HCT116 (cell line): ENCODE measurements around the gene RASSF5. TPM values are rescaled to one million over a fixed set of nuclear protein-coding genes. Genes with fewer than 3 reads are reported as not detected.

Experiments
- ATAC-seq: fragments of 200-7000 bp; cut with Tn5 transposase; 2 replicates; pipeline ENCODE4 v1.9.1; 2020; ENCODE audit warnings: mild to moderate bottlenecking, moderate library complexity
- BruUV-seq: library from RNA; stranded (reverse); fragments of 400-500 nt; replicated peaks from 2 replicates; lab custom pipeline; 2021; lab: Mats Ljungman, UMichigan
- CTCF ChIA-PET: fragments of 300-600 bp; sonication (Branson Sonifier 250); formaldehyde crosslinking; loops from one replicate; lab custom pipeline; 2021; ENCODE audit warnings: antibody characterized with exemption; lab: Charles Lee
- POLR2A ChIA-PET: fragments of 300-600, 350-600 bp; sonication (Branson Sonifier 250); formaldehyde crosslinking; loops from one replicate; lab custom pipeline; 2021; ENCODE audit warnings: antibody characterized with exemption; lab: Charles Lee
- RAD21 ChIA-PET, 2 experiments: fragments of 300-600 bp; sonication (Branson Sonifier 250); formaldehyde crosslinking; loops; one replicate each; lab custom pipeline; 2023; ENCODE audit warnings: low total read pairs in 2 of 2; ENCODE audit not compliant: uncharacterized antibody in 2 of 2, unreplicated experiment in 2 of 2, low non-redundant PET in 1 of 2; lab: Charles Lee
- DNase-seq: peaks from one replicate; pipeline ENCODE4 v3.0.0-alpha.2; 2010; ENCODE audit warnings: low read depth, low spot score
- H2AFZ ChIP-seq: fragments of 200-600 bp; shearing (Covaris generic), sonication (generic); 2 replicates; pipeline ENCODE4 v1.6.1; 2017; ENCODE audit warnings: low read depth, mixed run types, mixed read lengths, antibody characterized with exemption, low read length; ENCODE audit not compliant: poor library complexity, severe bottlenecking
- H3K27ac ChIP-seq: 2 replicates; pipeline ENCODE4 v1.5.1; 2012; ENCODE audit warnings: low read depth, low read length
- H3K27me3 ChIP-seq: fragments of 200-600 bp; sonication (generic); 2 replicates; pipeline ENCODE4 v1.6.1; 2016; ENCODE audit warnings: mixed run types, low read length, mixed read lengths; ENCODE audit not compliant: insufficient read depth
- H3K36me3 ChIP-seq, 2 experiments: fragments of 200-500 bp in 1 of 2; fragments of 200-600 bp in 1 of 2; sonication (Bioruptor generic) in 1 of 2; sonication (generic) in 1 of 2; 2 replicates each; pipeline versions ENCODE4 v1.5.1 to v1.6.1; 2014 to 2016; ENCODE audit warnings: low read length in 2 of 2, inconsistent platforms in 1 of 2, mixed read lengths in 1 of 2, mixed run types in 1 of 2; ENCODE audit not compliant: insufficient read depth in 2 of 2, control insufficient read depth in 1 of 2
- H3K4me1 ChIP-seq, 2 experiments: fragments of 200-600 bp in 1 of 2; sonication (generic) in 1 of 2; 2 replicates each; pipeline versions ENCODE4 v1.5.1 to v1.6.1; 2012 to 2017; ENCODE audit warnings: low read length in 2 of 2, inconsistent platforms in 1 of 2, mild to moderate bottlenecking in 1 of 2, mixed read lengths in 1 of 2, mixed run types in 1 of 2, moderate library complexity in 1 of 2; ENCODE audit not compliant: insufficient read depth in 2 of 2, control insufficient read depth in 1 of 2
- H3K4me2 ChIP-seq: fragments of 200-600 bp; sonication (generic); 2 replicates; pipeline ENCODE4 v1.6.1; 2017; ENCODE audit warnings: mixed run types, low read length, mixed read lengths
- H3K4me3 ChIP-seq, 2 experiments: fragments of 200-600 bp in 1 of 2; sonication (generic) in 1 of 2; replicated peaks in 1 of 2; 2 replicates each; pipeline ENCODE4 v1.5.1; 2011 to 2016; ENCODE audit warnings: low read length in 2 of 2, control low read depth in 1 of 2, low read depth in 1 of 2, mild to moderate bottlenecking in 1 of 2, mixed read lengths in 1 of 2, mixed run types in 1 of 2
- H3K79me2 ChIP-seq: fragments of 200-600 bp; sonication (generic); 2 replicates; pipeline ENCODE4 v1.6.1; 2017; ENCODE audit warnings: mild to moderate bottlenecking, mixed run types, low read length, moderate library complexity, mixed read lengths; ENCODE audit not compliant: insufficient read depth
- H3K9ac ChIP-seq: fragments of 200-600 bp; sonication (generic); 2 replicates; pipeline ENCODE4 v1.6.1; 2016; ENCODE audit warnings: low read length, mixed read lengths
- H3K9me2 ChIP-seq: fragments of 200-600 bp; sonication (generic), shearing (Covaris generic); 2 replicates; pipeline ENCODE4 v1.6.1; 2017; ENCODE audit warnings: mixed run types, mild to moderate bottlenecking, moderate library complexity; ENCODE audit not compliant: insufficient read depth
- H3K9me3 ChIP-seq, 2 experiments: fragments of 200-500 bp in 1 of 2; fragments of 200-600 bp in 1 of 2; sonication (Bioruptor generic) in 1 of 2; sonication (generic) in 1 of 2; 2 replicates each; pipeline ENCODE4 v1.6.1; 2014 to 2017; ENCODE audit warnings: low read length in 2 of 2, mixed read lengths in 2 of 2, inconsistent platforms in 1 of 2, low read depth in 1 of 2, mild to moderate bottlenecking in 1 of 2, mixed run types in 1 of 2, moderate library complexity in 1 of 2; ENCODE audit not compliant: control insufficient read depth in 1 of 2, insufficient read depth in 1 of 2
- H4K20me1 ChIP-seq: fragments of 200-600 bp; sonication (generic), shearing (Covaris generic); 2 replicates; pipeline ENCODE4 v1.6.1; 2017; ENCODE audit warnings: mixed run types, mild to moderate bottlenecking, moderate library complexity; ENCODE audit not compliant: insufficient read depth
- CEBPB ChIP-seq: IDR thresholded peaks from 2 replicates; pipeline ENCODE4 v1.6.1; 2012; ENCODE audit warnings: low read depth
- EZH2phosphoT487 ChIP-seq: fragments of 200-600 bp; IDR thresholded peaks from 2 replicates; pipeline ENCODE4 v1.6.1; 2018; ENCODE audit warnings: antibody characterized with exemption, borderline replicate concordance
- FOSL1 ChIP-seq: IDR thresholded peaks from 2 replicates; pipeline ENCODE4 v1.6.1; 2012; ENCODE audit warnings: low read depth
- RAD21 ChIP-seq: IDR thresholded peaks from 2 replicates; pipeline ENCODE4 v1.6.1; 2012; ENCODE audit warnings: low read depth, mild to moderate bottlenecking
- SRF ChIP-seq: IDR thresholded peaks from 2 replicates; pipeline ENCODE4 v1.6.1; 2012; ENCODE audit warnings: low read depth
- TCF7L2 ChIP-seq: IDR thresholded peaks from 2 replicates; pipeline ENCODE4 v1.7.0; 2011; ENCODE audit warnings: borderline replicate concordance, inconsistent platforms; ENCODE audit not compliant: insufficient read depth, insufficient read length; ENCODE audit errors: extremely low read depth
- YY1 ChIP-seq: IDR thresholded peaks from 2 replicates; pipeline ENCODE4 v1.6.1; 2011; ENCODE audit warnings: low read length, low read depth, moderate library complexity, mild to moderate bottlenecking; ENCODE audit not compliant: insufficient replicate concordance; ENCODE audit errors: extremely low read depth
- ZFX ChIP-seq: fragments of 450-650 bp; IDR thresholded peaks from 2 replicates; pipeline ENCODE4 v1.6.1; 2017
- ZNF274 ChIP-seq: fragments of 200-500 bp; sonication (Bioruptor generic); IDR thresholded peaks from 2 replicates; pipeline ENCODE4 v1.6.1; 2014; ENCODE audit warnings: mild to moderate bottlenecking, low read depth, low read length, inconsistent platforms
- intact Hi-C: fragments of 100-400 bp; cut with micrococcal nuclease; formaldehyde crosslinking; loops from 2 replicates; pipeline ENCODE4 v1.10.0; 2022
- total RNA-seq: library from RNA; stranded (reverse); gene quantifications from one replicate; pipeline ENCODE4 v1.2.1, GENCODE V29; 2021; ENCODE audit not compliant: unreplicated experiment
- TF ChIP-seq, protein P1 (sequence below), 3 experiments: fragments of 200-600 bp in 1 of 3; sonication (generic) in 1 of 3; IDR thresholded peaks in 2 of 3; conservative IDR thresholded peaks in 1 of 3; 2 replicates each; pipeline ENCODE4 v1.5.1; 2012 to 2017; ENCODE audit warnings: low read depth in 2 of 3, low read length in 2 of 3, antibody characterized with exemption in 1 of 3, borderline replicate concordance in 1 of 3, control low read depth in 1 of 3, mild to moderate bottlenecking in 1 of 3, mixed read lengths in 1 of 3, mixed run types in 1 of 3, moderate library complexity in 1 of 3; ENCODE audit not compliant: insufficient read depth in 1 of 3
- TF ChIP-seq, protein P2 (sequence below): IDR thresholded peaks from 2 replicates; pipeline ENCODE4 v1.6.1; 2012
- TF ChIP-seq, protein P3 (sequence below): IDR thresholded peaks from 2 replicates; pipeline ENCODE4 v1.6.1; 2012

Gene RASSF5
- total RNA-seq, 1 experiment from 2014 or later: 5.4 TPM

DNA sequence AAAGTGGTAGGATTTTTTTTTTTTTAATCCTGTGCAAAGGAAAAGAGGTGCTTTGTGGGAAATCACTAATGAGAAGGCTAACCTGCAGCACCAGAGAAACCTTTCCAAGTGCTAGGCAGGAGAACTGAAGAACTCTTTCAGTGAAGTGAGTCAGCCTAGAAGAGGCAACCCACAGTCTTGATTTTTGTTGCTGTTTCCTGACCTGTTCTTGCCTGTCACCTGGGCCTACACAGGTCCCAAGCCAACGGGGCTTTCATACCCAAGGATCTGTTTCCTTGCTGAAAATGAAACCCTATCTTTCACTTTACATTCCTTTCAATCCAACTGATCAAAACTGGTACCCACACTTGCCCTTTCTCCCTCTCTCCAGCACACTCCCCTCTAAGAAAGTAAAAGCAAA lies 44.2 kb upstream of the RASSF5 start (continued):
- TF ChIP-seq, protein P1, sequence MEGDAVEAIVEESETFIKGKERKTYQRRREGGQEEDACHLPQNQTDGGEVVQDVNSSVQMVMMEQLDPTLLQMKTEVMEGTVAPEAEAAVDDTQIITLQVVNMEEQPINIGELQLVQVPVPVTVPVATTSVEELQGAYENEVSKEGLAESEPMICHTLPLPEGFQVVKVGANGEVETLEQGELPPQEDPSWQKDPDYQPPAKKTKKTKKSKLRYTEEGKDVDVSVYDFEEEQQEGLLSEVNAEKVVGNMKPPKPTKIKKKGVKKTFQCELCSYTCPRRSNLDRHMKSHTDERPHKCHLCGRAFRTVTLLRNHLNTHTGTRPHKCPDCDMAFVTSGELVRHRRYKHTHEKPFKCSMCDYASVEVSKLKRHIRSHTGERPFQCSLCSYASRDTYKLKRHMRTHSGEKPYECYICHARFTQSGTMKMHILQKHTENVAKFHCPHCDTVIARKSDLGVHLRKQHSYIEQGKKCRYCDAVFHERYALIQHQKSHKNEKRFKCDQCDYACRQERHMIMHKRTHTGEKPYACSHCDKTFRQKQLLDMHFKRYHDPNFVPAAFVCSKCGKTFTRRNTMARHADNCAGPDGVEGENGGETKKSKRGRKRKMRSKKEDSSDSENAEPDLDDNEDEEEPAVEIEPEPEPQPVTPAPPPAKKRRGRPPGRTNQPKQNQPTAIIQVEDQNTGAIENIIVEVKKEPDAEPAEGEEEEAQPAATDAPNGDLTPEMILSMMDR (IDR thresholded peaks at IDR 0.05 in 2 of 3, conservative IDR thresholded peaks at IDR 0.05 in 1 of 3; ENCODE audit: borderline replicate concordance in 1 of 3, insufficient read depth in 1 of 3, low read depth in 2 of 3, low read length in 2 of 3): no peak
- TF ChIP-seq YY1 (no peak), CEBPB (no peak), TCF7L2 (no peak), RAD21 (no peak), ZNF274 (no peak), EZH2phosphoT487 (no peak), FOSL1 (no peak)
- TF ChIP-seq, protein P2, sequence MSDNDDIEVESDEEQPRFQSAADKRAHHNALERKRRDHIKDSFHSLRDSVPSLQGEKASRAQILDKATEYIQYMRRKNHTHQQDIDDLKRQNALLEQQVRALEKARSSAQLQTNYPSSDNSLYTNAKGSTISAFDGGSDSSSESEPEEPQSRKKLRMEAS: no peak
- TF ChIP-seq, all 23 proteins: peak for 0

DNA sequence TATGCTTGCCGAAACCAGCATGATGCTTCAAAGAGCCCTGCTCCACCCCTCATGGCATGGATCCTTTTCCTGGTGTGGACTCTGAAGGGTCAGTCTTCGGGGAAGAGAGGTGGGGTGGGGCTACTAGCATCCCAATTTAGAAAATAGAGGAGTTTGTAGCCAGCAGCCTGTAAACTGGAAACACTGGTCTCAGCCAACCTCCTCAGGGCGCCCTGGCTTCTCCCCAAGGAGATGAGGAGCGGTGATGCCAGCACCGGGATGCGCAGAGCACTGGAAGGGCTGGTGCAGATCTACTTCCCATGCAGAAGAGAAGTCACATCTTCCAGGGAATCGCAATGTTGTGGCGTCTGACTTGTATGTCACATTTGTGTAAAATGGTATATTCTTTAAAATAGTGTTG lies 43.4 kb upstream of the RASSF5 start:
- no TSS peak for BruUV-seq
- no peaks in the 10 kb centered on the region; a peak in 1 of 4 replicates for H3K36me3 ChIP-seq
- no peak overlapping the region for H2AFZ ChIP-seq
- H3K27ac ChIP-seq: no peak overlapping the region
- TF ChIP-seq, protein P3, sequence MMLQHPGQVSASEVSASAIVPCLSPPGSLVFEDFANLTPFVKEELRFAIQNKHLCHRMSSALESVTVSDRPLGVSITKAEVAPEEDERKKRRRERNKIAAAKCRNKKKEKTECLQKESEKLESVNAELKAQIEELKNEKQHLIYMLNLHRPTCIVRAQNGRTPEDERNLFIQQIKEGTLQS: no peak
- TF ChIP-seq, protein P2: no peak
- no peak for TF ChIP-seq SRF
- no peak for TF ChIP-seq ZFX
- TF ChIP-seq FOSL1: no peak
- no peak for TF ChIP-seq ZNF274
- H4K20me1 ChIP-seq: no peaks in the 10 kb centered on the region
- intact Hi-C loops: no loop called here
- no peak for DNase-seq
- H3K9ac ChIP-seq: no peak overlapping the region
- H3K79me2 ChIP-seq: no peaks in the 10 kb centered on the region
- ChIA-PET CTCF (no interaction called here), POLR2A (no interaction called here), RAD21 (no interaction called here)
- no peaks in the 10 kb centered on the region for H3K9me3 ChIP-seq
- no peaks in the 10 kb centered on the region for H3K27me3 ChIP-seq
- H3K4me2 ChIP-seq: no peak overlapping the region
- no peak for ATAC-seq
- H3K4me1 ChIP-seq: peaks cover 3 to 7% of the 10 kb centered on the region in 2 experiments; a peak in 2 of 4 replicates
- no peak overlapping the region for H3K4me3 ChIP-seq
- H3K9me2 ChIP-seq: no peaks in the 10 kb centered on the region
